Fibroblast of lung (primary cell): ENCODE results near the gene WDR86.

Source experiments
- EZH2 ChIP-seq: IDR thresholded peaks from 2 replicates; pipeline ENCODE4 v1.5.1; 2012; ENCODE audit warnings: low read length, control low read depth, mild to moderate bottlenecking; ENCODE audit errors: missing control alignments
- TF ChIP-seq, protein P1 (sequence below), 2 donors: IDR thresholded peaks in 1 of 2; conservative IDR thresholded peaks in 1 of 2; 1 replicate in 1 of 2; 2 replicates in 1 of 2; pipeline ENCODE4 v1.5.1; 2011 to 2012; ENCODE audit warnings: low read length in 2 of 2, control low read depth in 1 of 2, inconsistent platforms in 1 of 2, low read depth in 1 of 2, mild to moderate bottlenecking in 1 of 2

DNA sequence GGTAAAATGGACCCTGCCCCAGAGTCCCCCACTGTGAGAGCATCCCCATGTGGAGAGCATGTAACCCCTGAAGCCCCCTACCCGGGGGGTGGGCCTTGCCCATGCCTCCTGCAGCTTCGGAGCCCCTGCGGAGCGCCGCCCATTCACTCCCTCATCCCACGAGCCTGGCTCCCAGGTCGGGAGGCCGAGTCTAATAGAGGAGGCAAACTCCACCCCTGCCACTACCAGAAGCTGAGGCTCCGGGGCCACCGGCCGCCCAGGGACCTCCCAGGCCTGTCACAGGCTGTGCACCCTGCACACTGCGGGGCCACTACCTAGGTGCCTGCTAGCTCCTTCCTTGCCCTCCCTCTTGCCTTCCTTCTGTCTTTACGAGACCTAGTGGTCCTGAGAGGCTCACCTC is 17.4 kb downstream of the WDR86 start:
- TF ChIP-seq, protein P1, sequence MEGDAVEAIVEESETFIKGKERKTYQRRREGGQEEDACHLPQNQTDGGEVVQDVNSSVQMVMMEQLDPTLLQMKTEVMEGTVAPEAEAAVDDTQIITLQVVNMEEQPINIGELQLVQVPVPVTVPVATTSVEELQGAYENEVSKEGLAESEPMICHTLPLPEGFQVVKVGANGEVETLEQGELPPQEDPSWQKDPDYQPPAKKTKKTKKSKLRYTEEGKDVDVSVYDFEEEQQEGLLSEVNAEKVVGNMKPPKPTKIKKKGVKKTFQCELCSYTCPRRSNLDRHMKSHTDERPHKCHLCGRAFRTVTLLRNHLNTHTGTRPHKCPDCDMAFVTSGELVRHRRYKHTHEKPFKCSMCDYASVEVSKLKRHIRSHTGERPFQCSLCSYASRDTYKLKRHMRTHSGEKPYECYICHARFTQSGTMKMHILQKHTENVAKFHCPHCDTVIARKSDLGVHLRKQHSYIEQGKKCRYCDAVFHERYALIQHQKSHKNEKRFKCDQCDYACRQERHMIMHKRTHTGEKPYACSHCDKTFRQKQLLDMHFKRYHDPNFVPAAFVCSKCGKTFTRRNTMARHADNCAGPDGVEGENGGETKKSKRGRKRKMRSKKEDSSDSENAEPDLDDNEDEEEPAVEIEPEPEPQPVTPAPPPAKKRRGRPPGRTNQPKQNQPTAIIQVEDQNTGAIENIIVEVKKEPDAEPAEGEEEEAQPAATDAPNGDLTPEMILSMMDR (conservative IDR thresholded peaks at IDR 0.05 in 1 of 2, IDR thresholded peaks at IDR 0.05 in 1 of 2; ENCODE audit: low read depth in 1 of 2, low read length in 2 of 2): no peak
- no peak for TF ChIP-seq EZH2
